Measurements from ENCODE around the gene FXYD7.

GRCh38 chr19:35174226-35174625 lies 31.2 kb downstream of the FXYD7 start:
- TF ChIP-seq CTCF (IDR thresholded peaks at IDR 0.05) (no peak), POLR2A (IDR thresholded peaks at IDR 0.05) (no peak)

All from lower leg skin (tissue), 3 donors.